HCT116 (cell line): ENCODE measurements around the gene MYDGF. TPM values are rescaled to one million over a fixed set of nuclear protein-coding genes. Genes with fewer than 3 reads are reported as not detected.

ENCODE experiments used
- ATAC-seq: fragments of 200-7000 bp; cut with Tn5 transposase; 2 replicates; pipeline ENCODE4 v1.9.1; 2020; ENCODE audit warnings: mild to moderate bottlenecking, moderate library complexity
- BruUV-seq: library from RNA; stranded (reverse); fragments of 400-500 nt; replicated peaks from 2 replicates; lab custom pipeline; 2021; lab: Mats Ljungman, UMichigan
- CTCF ChIA-PET: fragments of 300-600 bp; sonication (Branson Sonifier 250); formaldehyde crosslinking; loops from one replicate; lab custom pipeline; 2021; ENCODE audit warnings: antibody characterized with exemption; lab: Charles Lee
- POLR2A ChIA-PET: fragments of 300-600, 350-600 bp; sonication (Branson Sonifier 250); formaldehyde crosslinking; loops from one replicate; lab custom pipeline; 2021; ENCODE audit warnings: antibody characterized with exemption; lab: Charles Lee
- RAD21 ChIA-PET, 2 experiments: fragments of 300-600 bp; sonication (Branson Sonifier 250); formaldehyde crosslinking; loops; one replicate each; lab custom pipeline; 2023; ENCODE audit warnings: low total read pairs in 2 of 2; ENCODE audit not compliant: uncharacterized antibody in 2 of 2, unreplicated experiment in 2 of 2, low non-redundant PET in 1 of 2; lab: Charles Lee
- DNase-seq: peaks from one replicate; pipeline ENCODE4 v3.0.0-alpha.2; 2010; ENCODE audit warnings: low read depth, low spot score
- H2AFZ ChIP-seq: fragments of 200-600 bp; shearing (Covaris generic), sonication (generic); 2 replicates; pipeline ENCODE4 v1.6.1; 2017; ENCODE audit warnings: low read depth, mixed run types, mixed read lengths, antibody characterized with exemption, low read length; ENCODE audit not compliant: poor library complexity, severe bottlenecking
- H3K27ac ChIP-seq: 2 replicates; pipeline ENCODE4 v1.5.1; 2012; ENCODE audit warnings: low read depth, low read length
- H3K27me3 ChIP-seq: fragments of 200-600 bp; sonication (generic); 2 replicates; pipeline ENCODE4 v1.6.1; 2016; ENCODE audit warnings: mixed run types, low read length, mixed read lengths; ENCODE audit not compliant: insufficient read depth
- H3K36me3 ChIP-seq, 2 experiments: fragments of 200-500 bp in 1 of 2; fragments of 200-600 bp in 1 of 2; sonication (Bioruptor generic) in 1 of 2; sonication (generic) in 1 of 2; 2 replicates each; pipeline versions ENCODE4 v1.5.1 to v1.6.1; 2014 to 2016; ENCODE audit warnings: low read length in 2 of 2, inconsistent platforms in 1 of 2, mixed read lengths in 1 of 2, mixed run types in 1 of 2; ENCODE audit not compliant: insufficient read depth in 2 of 2, control insufficient read depth in 1 of 2
- H3K4me1 ChIP-seq, 2 experiments: fragments of 200-600 bp in 1 of 2; sonication (generic) in 1 of 2; 2 replicates each; pipeline versions ENCODE4 v1.5.1 to v1.6.1; 2012 to 2017; ENCODE audit warnings: low read length in 2 of 2, inconsistent platforms in 1 of 2, mild to moderate bottlenecking in 1 of 2, mixed read lengths in 1 of 2, mixed run types in 1 of 2, moderate library complexity in 1 of 2; ENCODE audit not compliant: insufficient read depth in 2 of 2, control insufficient read depth in 1 of 2
- H3K4me2 ChIP-seq: fragments of 200-600 bp; sonication (generic); 2 replicates; pipeline ENCODE4 v1.6.1; 2017; ENCODE audit warnings: mixed run types, low read length, mixed read lengths
- H3K4me3 ChIP-seq, 2 experiments: fragments of 200-600 bp in 1 of 2; sonication (generic) in 1 of 2; replicated peaks in 1 of 2; 2 replicates each; pipeline ENCODE4 v1.5.1; 2011 to 2016; ENCODE audit warnings: low read length in 2 of 2, control low read depth in 1 of 2, low read depth in 1 of 2, mild to moderate bottlenecking in 1 of 2, mixed read lengths in 1 of 2, mixed run types in 1 of 2
- H3K79me2 ChIP-seq: fragments of 200-600 bp; sonication (generic); 2 replicates; pipeline ENCODE4 v1.6.1; 2017; ENCODE audit warnings: mild to moderate bottlenecking, mixed run types, low read length, moderate library complexity, mixed read lengths; ENCODE audit not compliant: insufficient read depth
- H3K9ac ChIP-seq: fragments of 200-600 bp; sonication (generic); 2 replicates; pipeline ENCODE4 v1.6.1; 2016; ENCODE audit warnings: low read length, mixed read lengths
- H3K9me2 ChIP-seq: fragments of 200-600 bp; sonication (generic), shearing (Covaris generic); 2 replicates; pipeline ENCODE4 v1.6.1; 2017; ENCODE audit warnings: mixed run types, mild to moderate bottlenecking, moderate library complexity; ENCODE audit not compliant: insufficient read depth
- H3K9me3 ChIP-seq, 2 experiments: fragments of 200-500 bp in 1 of 2; fragments of 200-600 bp in 1 of 2; sonication (Bioruptor generic) in 1 of 2; sonication (generic) in 1 of 2; 2 replicates each; pipeline ENCODE4 v1.6.1; 2014 to 2017; ENCODE audit warnings: low read length in 2 of 2, mixed read lengths in 2 of 2, inconsistent platforms in 1 of 2, low read depth in 1 of 2, mild to moderate bottlenecking in 1 of 2, mixed run types in 1 of 2, moderate library complexity in 1 of 2; ENCODE audit not compliant: control insufficient read depth in 1 of 2, insufficient read depth in 1 of 2
- H4K20me1 ChIP-seq: fragments of 200-600 bp; sonication (generic), shearing (Covaris generic); 2 replicates; pipeline ENCODE4 v1.6.1; 2017; ENCODE audit warnings: mixed run types, mild to moderate bottlenecking, moderate library complexity; ENCODE audit not compliant: insufficient read depth
- ELF1 ChIP-seq: IDR thresholded peaks from 2 replicates; pipeline ENCODE4 v1.6.1; 2012; ENCODE audit warnings: low read depth, borderline replicate concordance
- FOSL1 ChIP-seq: IDR thresholded peaks from 2 replicates; pipeline ENCODE4 v1.6.1; 2012; ENCODE audit warnings: low read depth
- JUND ChIP-seq: IDR thresholded peaks from 2 replicates; pipeline ENCODE4 v1.6.1; 2012
- SIN3A ChIP-seq: IDR thresholded peaks from 2 replicates; pipeline ENCODE4 v1.6.1; 2012; ENCODE audit warnings: low read depth
- SP1 ChIP-seq: IDR thresholded peaks from 2 replicates; pipeline ENCODE4 v1.6.1; 2012; ENCODE audit warnings: low read depth
- YY1 ChIP-seq: IDR thresholded peaks from 2 replicates; pipeline ENCODE4 v1.6.1; 2011; ENCODE audit warnings: low read length, low read depth, moderate library complexity, mild to moderate bottlenecking; ENCODE audit not compliant: insufficient replicate concordance; ENCODE audit errors: extremely low read depth
- intact Hi-C: fragments of 100-400 bp; cut with micrococcal nuclease; formaldehyde crosslinking; loops from 2 replicates; pipeline ENCODE4 v1.10.0; 2022
- total RNA-seq: library from RNA; stranded (reverse); gene quantifications from one replicate; pipeline ENCODE4 v1.2.1, GENCODE V29; 2021; ENCODE audit not compliant: unreplicated experiment
- TF ChIP-seq, protein P1 (sequence below), 3 experiments: fragments of 200-600 bp in 1 of 3; sonication (generic) in 1 of 3; IDR thresholded peaks in 2 of 3; conservative IDR thresholded peaks in 1 of 3; 2 replicates each; pipeline ENCODE4 v1.5.1; 2012 to 2017; ENCODE audit warnings: low read depth in 2 of 3, low read length in 2 of 3, antibody characterized with exemption in 1 of 3, borderline replicate concordance in 1 of 3, control low read depth in 1 of 3, mild to moderate bottlenecking in 1 of 3, mixed read lengths in 1 of 3, mixed run types in 1 of 3, moderate library complexity in 1 of 3; ENCODE audit not compliant: insufficient read depth in 1 of 3

The MYDGF gene
- total RNA-seq, 1 experiment from 2014 or later = 110 TPM

- no peak for ATAC-seq
- ChIA-PET RAD21 (no interaction called here), POLR2A (no interaction called here), CTCF (no interaction called here)
- H3K9me3 ChIP-seq = no peaks in the 10 kb centered on the region
- H3K36me3 ChIP-seq = 0 out of 4 replicates have a peak, but pooled peaks cover 0 to 3% of the 10 kb centered on the region in 2 experiments
- H3K4me2 ChIP-seq = peak overlapping the region; percentile 90; the same call in 1 of the 2 replicates
- peaks cover 33% of the 10 kb centered on the region for H3K79me2 ChIP-seq
- intact Hi-C loops = no loop called here
- DNase-seq = no peak
- H3K27ac ChIP-seq = peak overlapping the region; percentile 82; the same call in 1 of the 2 replicates
- no TSS peak for BruUV-seq
- H3K4me1 ChIP-seq = peaks cover 21 to 40% of the 10 kb centered on the region in 2 experiments
- H4K20me1 ChIP-seq = no peaks in the 10 kb centered on the region
- H2AFZ ChIP-seq = no peak overlapping the region
- H3K9ac ChIP-seq = no peak overlapping the region
- H3K9me2 ChIP-seq = no peaks in the 10 kb centered on the region
- no peak overlapping the region for H3K4me3 ChIP-seq
- TF ChIP-seq FOSL1 = no peak
- no peak for TF ChIP-seq ELF1
- TF ChIP-seq, protein P1, sequence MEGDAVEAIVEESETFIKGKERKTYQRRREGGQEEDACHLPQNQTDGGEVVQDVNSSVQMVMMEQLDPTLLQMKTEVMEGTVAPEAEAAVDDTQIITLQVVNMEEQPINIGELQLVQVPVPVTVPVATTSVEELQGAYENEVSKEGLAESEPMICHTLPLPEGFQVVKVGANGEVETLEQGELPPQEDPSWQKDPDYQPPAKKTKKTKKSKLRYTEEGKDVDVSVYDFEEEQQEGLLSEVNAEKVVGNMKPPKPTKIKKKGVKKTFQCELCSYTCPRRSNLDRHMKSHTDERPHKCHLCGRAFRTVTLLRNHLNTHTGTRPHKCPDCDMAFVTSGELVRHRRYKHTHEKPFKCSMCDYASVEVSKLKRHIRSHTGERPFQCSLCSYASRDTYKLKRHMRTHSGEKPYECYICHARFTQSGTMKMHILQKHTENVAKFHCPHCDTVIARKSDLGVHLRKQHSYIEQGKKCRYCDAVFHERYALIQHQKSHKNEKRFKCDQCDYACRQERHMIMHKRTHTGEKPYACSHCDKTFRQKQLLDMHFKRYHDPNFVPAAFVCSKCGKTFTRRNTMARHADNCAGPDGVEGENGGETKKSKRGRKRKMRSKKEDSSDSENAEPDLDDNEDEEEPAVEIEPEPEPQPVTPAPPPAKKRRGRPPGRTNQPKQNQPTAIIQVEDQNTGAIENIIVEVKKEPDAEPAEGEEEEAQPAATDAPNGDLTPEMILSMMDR (IDR thresholded peaks at IDR 0.05 in 2 of 3, conservative IDR thresholded peaks at IDR 0.05 in 1 of 3; ENCODE audit: borderline replicate concordance in 1 of 3, insufficient read depth in 1 of 3, low read depth in 2 of 3, low read length in 2 of 3) = no peak
- no peak for TF ChIP-seq YY1
- TF ChIP-seq SIN3A = no peak
- no peak for TF ChIP-seq JUND
- no peak for TF ChIP-seq SP1
- no peaks in the 10 kb centered on the region for H3K27me3 ChIP-seq
These were observed 29.0 kb downstream of the MYDGF start for GRCh38 chr19:4641132-4641531.
